ENCODE results near the gene EZH1. TPM values are rescaled to one million over a fixed set of nuclear protein-coding genes. Genes with fewer than 3 reads are reported as not detected.

The EZH1 gene
- total RNA-seq, 1 experiment from 2014 or later: 5.2 TPM

DNA sequence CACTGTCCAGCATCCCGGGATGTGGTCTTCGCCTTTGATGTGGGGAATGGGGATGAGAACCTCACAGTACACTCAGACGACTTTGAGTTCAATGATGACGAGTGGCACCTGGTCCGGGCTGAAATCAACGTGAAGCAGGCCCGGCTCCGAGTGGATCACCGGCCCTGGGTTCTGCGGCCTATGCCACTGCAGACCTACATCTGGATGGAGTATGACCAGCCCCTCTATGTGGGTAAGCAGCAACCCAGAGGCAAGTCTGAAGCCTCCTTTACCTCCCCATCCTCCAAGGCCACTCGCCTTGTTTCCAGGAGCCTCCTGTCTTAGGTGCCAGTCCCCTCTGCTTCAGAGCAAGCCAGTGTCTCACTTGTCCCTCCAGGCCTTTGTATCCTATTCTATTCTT lies 52.4 kb downstream of the EZH1 start:
- Histone ChIP-seq H3K36me3 (no peaks in the 10 kb centered on the region), H3K9me3 (replicated peaks) (no peaks in the 10 kb centered on the region), H3K4me3 (no peak overlapping the region), H3K27me3 (replicated peaks) (no peaks in the 10 kb centered on the region), H3K4me1 (replicated peaks) (no peaks in the 10 kb centered on the region), H3K27ac (no peak overlapping the region)
- DNase-seq (ENCODE audit: low read depth in 1 of 2, low spot score in 2 of 2): no peak

DNA sequence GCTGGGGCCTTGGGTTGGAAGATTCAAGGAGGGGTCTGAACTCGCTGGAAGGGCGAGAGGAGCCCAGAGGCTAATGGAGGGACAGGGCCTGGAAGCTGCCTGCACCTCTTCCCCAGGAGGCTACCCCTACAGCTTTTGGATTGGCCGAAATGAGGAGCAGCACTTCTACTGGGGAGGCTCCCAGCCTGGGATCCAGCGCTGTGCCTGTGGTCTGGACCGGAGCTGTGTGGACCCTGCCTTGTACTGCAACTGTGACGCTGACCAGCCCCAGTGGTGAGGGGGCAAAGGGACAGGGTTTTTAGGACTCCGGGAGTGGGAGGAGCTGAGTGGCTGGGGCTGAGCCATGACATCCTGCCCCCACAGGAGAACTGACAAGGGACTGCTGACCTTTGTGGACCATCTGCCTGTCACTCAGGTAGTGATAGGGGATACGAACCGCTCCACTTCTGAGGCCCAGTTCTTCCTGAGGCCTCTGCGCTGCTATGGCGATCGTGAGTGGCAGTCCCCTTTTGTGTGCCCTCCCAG lies 53.8 kb downstream of the EZH1 start:
- DNase-seq (ENCODE audit: low read depth in 1 of 2, low spot score in 2 of 2): no peak
- Histone ChIP-seq H3K27ac (no peak overlapping the region), H3K4me1 (replicated peaks) (no peaks in the 10 kb centered on the region), H3K4me3 (no peak overlapping the region), H3K9me3 (replicated peaks) (no peaks in the 10 kb centered on the region), H3K36me3 (no peaks in the 10 kb centered on the region), H3K27me3 (replicated peaks) (no peaks in the 10 kb centered on the region)

DNA sequence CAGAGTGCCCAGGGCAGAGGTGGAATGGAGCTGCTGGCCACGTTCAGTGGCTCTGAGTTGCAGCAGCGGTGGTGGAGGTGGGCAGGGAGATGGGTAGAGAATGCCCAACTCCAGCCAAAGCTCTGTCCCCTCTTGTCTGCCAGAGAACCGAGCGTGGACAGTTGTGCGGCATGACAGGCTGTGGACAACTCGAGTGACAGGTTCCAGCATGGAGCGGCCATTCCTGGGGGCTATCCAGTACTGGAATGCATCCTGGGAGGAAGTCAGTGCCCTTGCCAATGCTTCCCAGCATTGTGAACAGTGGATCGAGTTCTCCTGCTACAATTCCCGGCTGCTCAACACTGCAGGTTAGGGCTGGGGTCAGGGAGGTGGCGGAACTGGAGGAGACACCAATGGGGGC lies 54.2 kb downstream of the EZH1 start:
- no peak for DNase-seq (ENCODE audit: low read depth in 1 of 2, low spot score in 2 of 2)
- no peaks in the 10 kb centered on the region for H3K36me3 ChIP-seq

DNA sequence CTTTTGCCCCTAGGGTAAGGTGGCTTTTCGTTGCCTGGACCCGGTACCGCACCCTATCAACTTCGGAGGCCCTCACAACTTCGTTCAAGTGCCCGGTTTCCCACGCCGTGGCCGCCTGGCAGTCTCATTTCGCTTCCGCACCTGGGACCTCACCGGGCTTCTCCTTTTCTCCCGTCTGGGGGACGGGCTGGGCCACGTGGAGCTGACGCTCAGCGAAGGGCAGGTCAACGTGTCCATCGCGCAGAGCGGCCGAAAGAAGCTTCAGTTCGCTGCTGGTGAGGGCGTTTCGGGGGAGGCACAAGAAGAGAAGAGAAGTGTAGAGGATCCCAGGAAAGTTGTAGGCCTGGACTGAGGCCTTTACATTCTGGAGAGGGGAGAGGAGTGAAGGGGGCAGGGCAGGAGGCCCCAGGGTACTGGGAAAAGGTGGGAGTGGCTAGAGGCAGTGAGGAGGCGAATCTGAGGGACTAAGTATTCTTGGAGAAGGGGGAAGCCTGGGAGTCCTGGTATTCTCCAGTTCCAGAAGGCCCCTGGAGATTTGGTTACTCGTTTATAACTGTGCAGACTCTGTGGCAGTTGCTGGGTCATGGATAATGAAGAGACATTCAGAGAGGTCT lies 57.0 kb downstream of the EZH1 start:
- Histone ChIP-seq H3K4me1 (replicated peaks) (no peaks in the 10 kb centered on the region; the same call in none of the 2 replicates), H3K27ac (no peak overlapping the region), H3K36me3 (no peaks in the 10 kb centered on the region), H3K4me3 (no peak overlapping the region), H3K9me3 (replicated peaks) (no peaks in the 10 kb centered on the region), H3K27me3 (replicated peaks) (no peaks in the 10 kb centered on the region)
- no peak for DNase-seq (ENCODE audit: low read depth in 1 of 2, low spot score in 2 of 2)

More for the DNA sequence above, 54.2 kb downstream of the EZH1 start:
- no peaks in the 10 kb centered on the region for H3K9me3 ChIP-seq (replicated peaks)
- no peak overlapping the region for H3K27ac ChIP-seq
- H3K4me1 ChIP-seq (replicated peaks): no peaks in the 10 kb centered on the region
- H3K4me3 ChIP-seq: no peak overlapping the region
- H3K27me3 ChIP-seq (replicated peaks): no peaks in the 10 kb centered on the region

DNA sequence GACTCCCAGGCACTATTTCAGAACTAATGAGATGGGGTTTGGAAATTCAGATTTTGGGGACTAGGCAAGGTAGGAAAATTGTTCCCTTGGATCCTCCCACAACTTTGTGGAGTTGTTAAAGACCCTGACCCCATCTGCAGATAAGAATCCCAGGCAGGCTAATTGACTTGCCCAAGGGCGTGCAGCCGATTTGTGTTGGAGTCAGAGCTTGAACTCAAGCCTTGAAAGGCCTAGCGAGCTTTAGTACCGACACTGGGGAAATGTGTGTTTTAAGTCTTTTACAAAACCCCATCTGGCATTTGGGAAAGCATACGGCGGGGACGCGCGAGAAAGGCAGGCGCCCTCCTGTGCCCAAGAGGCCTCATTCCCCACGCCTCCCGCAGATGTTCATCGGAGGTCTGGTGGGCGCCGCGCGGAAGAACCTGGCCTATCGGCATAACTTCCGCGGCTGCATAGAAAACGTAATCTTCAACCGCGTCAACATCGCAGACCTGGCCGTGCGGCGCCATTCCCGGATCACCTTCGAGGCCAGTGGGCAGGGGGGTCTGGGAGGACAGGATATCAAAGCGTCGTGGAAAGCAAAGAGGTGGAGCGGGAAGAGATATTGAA lies 58.2 kb downstream of the EZH1 start:
- Histone ChIP-seq H3K4me3 (no peak overlapping the region), H3K36me3 (no peaks in the 10 kb centered on the region), H3K27ac (no peak overlapping the region), H3K9me3 (replicated peaks) (no peaks in the 10 kb centered on the region), H3K27me3 (replicated peaks) (no peaks in the 10 kb centered on the region), H3K4me1 (replicated peaks) (peaks cover 4% of the 10 kb centered on the region)
- DNase-seq (ENCODE audit: low read depth in 1 of 2, low spot score in 2 of 2): no peak

DNA sequence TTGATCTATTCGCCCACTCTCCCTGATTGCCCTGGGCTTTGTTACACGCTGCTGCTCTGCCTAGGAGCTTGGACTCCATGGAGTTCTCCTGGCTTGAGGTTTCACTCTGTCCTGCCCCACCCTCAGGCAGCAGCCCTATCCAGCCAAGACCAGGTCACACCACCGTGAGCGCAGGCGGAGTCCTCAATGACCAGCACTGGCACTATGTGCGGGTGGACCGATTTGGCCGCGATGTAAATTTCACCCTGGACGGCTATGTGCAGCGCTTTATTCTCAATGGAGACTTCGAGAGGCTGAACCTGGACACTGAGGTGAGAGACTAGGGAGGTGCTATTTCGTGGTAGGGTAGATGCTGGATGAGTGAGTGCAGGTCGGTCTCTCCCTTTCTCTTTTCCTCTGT lies 59.0 kb downstream of the EZH1 start:
- H3K9me3 ChIP-seq (replicated peaks): no peaks in the 10 kb centered on the region
- no peak overlapping the region for H3K27ac ChIP-seq
- H3K27me3 ChIP-seq (replicated peaks): no peaks in the 10 kb centered on the region
- H3K4me3 ChIP-seq: no peak overlapping the region
- H3K36me3 ChIP-seq: no peaks in the 10 kb centered on the region
- DNase-seq (ENCODE audit: low read depth in 1 of 2, low spot score in 2 of 2): no peak
- H3K4me1 ChIP-seq (replicated peaks): peaks cover 4% of the 10 kb centered on the region

DNA sequence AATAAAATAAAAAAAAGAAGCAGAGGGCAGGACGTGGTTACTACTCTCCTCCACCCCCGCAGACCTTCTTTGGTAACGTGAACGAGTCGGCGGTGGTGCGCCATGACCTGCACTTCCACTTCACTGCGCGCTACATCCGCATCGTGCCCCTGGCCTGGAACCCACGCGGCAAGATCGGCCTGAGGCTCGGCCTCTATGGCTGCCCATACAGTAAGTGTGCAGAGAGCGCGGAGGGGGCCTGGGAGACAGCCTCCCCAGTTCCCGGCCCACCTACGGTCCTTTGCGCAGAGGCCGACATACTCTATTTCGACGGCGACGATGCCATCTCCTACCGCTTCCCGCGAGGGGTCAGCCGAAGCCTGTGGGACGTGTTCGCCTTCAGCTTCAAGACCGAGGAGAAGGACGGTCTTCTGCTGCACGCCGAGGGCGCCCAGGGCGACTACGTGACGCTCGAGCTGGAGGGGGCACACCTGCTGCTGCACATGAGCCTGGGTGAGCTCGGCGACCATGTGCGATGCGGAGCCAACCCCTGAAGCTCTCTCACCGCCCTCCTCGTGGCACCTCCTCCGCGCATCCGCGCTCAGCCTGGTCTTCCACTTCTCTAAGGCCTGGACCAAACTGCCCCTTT lies 59.8 kb downstream of the EZH1 start:
- DNase-seq (ENCODE audit: low read depth in 1 of 2, low spot score in 2 of 2): no peak
- no peaks in the 10 kb centered on the region for H3K27me3 ChIP-seq (replicated peaks)
- H3K4me3 ChIP-seq: no peak overlapping the region
- H3K9me3 ChIP-seq (replicated peaks): no peaks in the 10 kb centered on the region
- H3K27ac ChIP-seq: no peak overlapping the region
- H3K4me1 ChIP-seq (replicated peaks): peaks cover 7% of the 10 kb centered on the region
- no peaks in the 10 kb centered on the region for H3K36me3 ChIP-seq

DNA sequence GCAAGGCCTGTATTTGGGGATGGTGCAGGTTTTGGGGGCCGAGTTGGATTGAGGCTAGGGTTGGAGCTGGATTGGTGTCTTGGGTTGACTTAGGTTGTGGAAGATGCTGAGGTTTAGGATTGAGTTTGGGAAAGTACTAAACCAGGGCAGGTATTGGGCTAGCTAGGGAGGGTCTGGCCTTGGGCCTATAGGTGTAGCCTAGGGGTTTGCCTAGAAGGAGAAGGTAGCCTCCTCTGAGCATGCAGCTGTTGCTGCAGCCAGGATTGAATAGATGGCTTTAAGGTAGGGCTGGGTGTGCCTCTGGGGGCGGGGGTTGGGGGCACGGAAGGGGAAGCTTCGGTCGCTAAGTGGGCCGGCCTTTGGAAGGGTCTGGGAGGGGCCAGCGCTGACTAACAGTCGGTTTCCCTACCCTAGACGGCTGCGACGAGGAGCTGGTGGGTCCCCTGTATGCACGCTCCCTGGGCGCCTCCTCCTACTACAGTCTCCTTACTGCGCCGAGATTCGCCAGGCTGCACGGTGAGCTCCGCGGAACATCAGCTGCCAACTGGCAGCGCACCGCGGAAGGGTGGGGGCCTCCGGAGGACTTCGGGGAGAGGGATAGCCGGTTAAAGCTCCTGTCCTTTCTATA lies 61.3 kb downstream of the EZH1 start:
- Histone ChIP-seq H3K4me1 (replicated peaks) (peaks cover 22% of the 10 kb centered on the region), H3K36me3 (no peaks in the 10 kb centered on the region), H3K27me3 (replicated peaks) (no peaks in the 10 kb centered on the region), H3K27ac (no peak overlapping the region), H3K9me3 (replicated peaks) (no peaks in the 10 kb centered on the region), H3K4me3 (no peak overlapping the region)
- DNase-seq (ENCODE audit: low read depth in 1 of 2, low spot score in 2 of 2): no peak

DNA sequence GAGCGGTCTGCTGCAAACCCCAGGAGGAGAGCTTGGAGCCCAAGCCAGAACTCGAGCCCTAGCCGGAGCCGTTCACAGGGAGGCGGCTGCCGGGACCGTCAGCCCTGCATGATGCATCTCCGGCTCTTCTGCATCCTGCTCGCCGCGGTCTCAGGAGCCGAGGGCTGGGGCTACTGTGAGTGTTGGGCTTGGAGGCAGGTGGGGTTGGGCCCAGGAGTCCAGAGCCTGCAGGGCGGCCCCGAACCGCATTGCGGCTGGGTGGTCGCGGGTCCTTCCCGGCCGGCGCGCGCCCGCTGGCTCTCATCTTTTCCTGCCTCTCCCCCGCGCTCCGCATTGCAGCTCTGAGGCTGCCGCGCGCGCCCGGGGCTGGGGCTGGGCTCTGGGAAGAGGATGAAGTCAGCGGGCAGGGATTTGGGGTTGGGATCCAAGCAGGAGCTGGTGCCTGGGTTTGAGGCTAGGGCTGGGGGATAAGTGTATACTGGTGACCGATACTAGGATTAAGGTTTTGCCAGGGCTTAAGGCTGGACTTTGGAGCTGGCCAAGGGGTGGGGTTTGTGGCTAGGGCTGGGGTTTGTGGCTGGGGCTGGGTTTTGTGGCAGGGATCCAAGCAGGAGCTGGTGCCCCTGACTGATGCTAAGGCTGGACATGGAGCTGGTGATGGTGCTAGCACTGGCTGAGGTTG lies 62.0 kb downstream of the EZH1 start:
- no peaks in the 10 kb centered on the region for H3K9me3 ChIP-seq (replicated peaks)
- DNase-seq (ENCODE audit: low read depth in 1 of 2, low spot score in 2 of 2): peak in 1 of 2 experiments; percentile 51
- H3K27ac ChIP-seq: no peak overlapping the region
- no peaks in the 10 kb centered on the region for H3K27me3 ChIP-seq (replicated peaks)
- peaks cover 26% of the 10 kb centered on the region for H3K4me1 ChIP-seq (replicated peaks)
- peak overlapping the region; percentile 37 for H3K4me3 ChIP-seq
- H3K36me3 ChIP-seq: no peaks in the 10 kb centered on the region

DNA sequence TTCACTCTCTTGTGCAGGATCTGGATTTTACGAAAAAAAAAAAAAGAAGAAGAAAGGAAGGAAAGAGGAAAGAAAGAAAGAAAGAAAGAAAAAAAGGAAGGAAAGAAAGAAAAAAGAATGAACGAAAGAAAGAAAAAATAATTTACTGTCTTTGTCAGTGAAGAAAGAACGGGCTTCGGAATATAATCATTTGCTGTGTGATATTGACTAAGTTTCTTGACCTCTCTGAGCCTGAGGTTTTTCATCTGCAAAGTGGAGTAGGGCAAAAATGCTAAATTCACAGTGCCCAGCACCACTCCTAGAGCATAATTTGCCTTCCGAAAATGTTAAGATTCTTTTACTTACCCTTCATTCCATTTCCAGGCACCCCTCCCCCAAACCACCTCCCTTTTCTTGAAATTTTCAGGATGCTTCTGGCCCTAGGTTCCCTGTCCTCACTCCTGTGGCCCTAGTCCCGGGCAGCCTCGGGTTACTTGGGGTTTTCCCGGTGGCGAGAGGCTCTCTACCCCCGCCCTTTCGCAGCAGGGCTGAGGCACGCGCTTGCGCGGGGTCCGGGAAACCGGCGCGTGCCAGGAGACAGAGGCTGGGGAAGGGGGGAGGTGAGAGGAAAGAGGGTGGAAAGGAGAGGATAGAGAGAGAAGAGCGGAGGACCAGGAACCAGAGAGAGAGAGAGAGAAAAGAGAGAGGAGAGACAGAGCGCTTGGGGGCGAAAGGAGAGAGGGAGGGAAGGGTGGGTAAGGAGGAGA lies 62.7 kb downstream of the EZH1 start, which contains the start of gene CNTNAP1:
TSS of gene CNTNAP1 (plus strand) at position 556 of the 746 bp plus-strand sequence. CDS start 299 bp downstream, outside the sequence.
- Histone ChIP-seq H3K27ac (no peak within 1 kb of the TSS), H3K4me1 (replicated peaks) (peaks cover 33% of the 10 kb centered on the region), H3K27me3 (replicated peaks) (no peaks in the 10 kb centered on the region), H3K4me3 (peak within 1 kb of the TSS; percentile 37), H3K36me3 (no peaks in the 10 kb centered on the region), H3K9me3 (replicated peaks) (no peaks in the 10 kb centered on the region)
- peak; percentile 52 to 63 for DNase-seq (ENCODE audit: low read depth in 1 of 2, low spot score in 2 of 2)

DNA sequence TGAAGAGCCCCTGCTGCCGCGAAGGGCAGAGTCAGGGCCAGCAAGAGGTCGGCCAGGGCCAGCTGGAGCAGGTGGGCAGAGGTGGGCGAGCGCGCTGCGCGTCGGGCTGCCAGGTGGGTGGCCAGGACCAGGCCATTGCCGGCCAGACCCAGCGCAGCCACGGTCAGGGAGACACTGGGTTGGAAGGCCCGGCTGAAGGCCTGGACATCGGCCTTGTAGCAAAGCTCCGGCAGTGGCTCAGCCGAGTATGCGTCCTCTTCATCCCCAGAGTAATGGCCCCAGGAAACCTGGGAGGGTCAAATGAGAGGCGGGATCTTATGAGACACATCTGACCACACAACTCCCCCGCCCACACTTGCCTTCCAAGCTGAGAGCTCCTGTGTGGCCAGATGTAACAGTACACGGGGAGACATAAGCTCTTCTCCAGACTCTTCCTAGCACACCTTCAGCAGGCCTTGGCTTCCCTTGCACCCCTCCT lies 64.5 kb downstream of the EZH1 start:
- no peak overlapping the region for H3K27ac ChIP-seq

DNA sequence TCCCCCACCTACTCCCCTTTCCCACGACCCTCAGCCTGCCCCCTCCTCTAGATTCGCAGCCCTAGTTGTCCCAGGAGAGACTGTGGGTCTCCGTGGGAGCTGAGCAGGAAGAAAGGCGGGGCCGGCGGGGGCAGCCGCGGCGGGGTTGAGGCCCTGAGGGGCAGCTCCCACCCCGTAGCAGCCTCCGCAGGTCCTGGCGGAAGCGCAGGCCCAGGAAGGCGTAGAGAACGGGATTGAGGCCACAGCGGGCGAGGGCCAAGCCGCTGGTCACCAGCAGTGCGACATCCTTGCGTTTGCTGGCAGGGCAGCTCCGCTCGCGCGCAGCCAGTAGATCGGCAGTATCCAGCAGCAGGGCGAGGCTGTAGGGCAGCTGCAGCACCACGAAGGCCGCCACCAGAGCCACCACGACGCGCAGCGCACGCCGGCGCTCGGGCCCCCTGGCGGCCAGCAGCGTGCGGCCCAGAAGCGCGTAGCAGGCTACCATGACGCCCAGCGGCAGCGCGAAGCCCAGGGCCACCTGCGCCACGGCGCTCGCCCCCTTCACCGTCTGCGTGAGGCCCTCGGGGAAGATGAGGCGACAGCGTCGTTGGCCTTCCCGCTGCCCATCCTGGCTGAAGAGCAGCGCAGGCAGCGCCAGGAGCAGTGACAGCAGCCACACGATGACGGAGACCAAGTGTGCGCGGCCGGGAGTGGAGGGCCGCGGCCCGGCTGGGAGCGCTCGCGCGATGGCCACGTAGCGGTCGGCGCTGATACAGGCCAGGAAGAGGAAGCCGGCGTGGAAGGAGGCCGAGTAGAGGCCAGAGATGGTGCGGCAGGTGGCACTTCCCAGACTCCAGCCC lies 65.1 kb downstream of the EZH1 start:
- Histone ChIP-seq H3K27me3 (replicated peaks) (no peaks in the 10 kb centered on the region; the same call in 1 of the 2 replicates), H3K4me1 (replicated peaks) (peaks cover 48% of the 10 kb centered on the region), H3K4me3 (peak overlapping the region; percentile 29), H3K9me3 (replicated peaks) (no peaks in the 10 kb centered on the region), H3K36me3 (no peaks in the 10 kb centered on the region; the same call in 1 of the 2 replicates), H3K27ac (peak overlapping the region; percentile 51)
- DNase-seq (ENCODE audit: low read depth in 1 of 2, low spot score in 2 of 2): peak; percentile 75 to 80

More for the DNA sequence above, 64.5 kb downstream of the EZH1 start:
- H3K9me3 ChIP-seq (replicated peaks): no peaks in the 10 kb centered on the region
- no peaks in the 10 kb centered on the region; the same call in 1 of the 2 replicates for H3K27me3 ChIP-seq (replicated peaks)
- no peaks in the 10 kb centered on the region; the same call in 1 of the 2 replicates for H3K36me3 ChIP-seq
- DNase-seq (ENCODE audit: low read depth in 1 of 2, low spot score in 2 of 2): no peak
- no peak overlapping the region for H3K4me3 ChIP-seq
- H3K4me1 ChIP-seq (replicated peaks): peaks cover 47% of the 10 kb centered on the region

Data from SJSA1 (cell line).